K562 (cell line): Measurements from ENCODE around the gene MPLKIP. TPM values are rescaled to one million over a fixed set of nuclear protein-coding genes. Genes with fewer than 3 reads are reported as not detected.

Experiments
- ATAC-seq: fragments of 200-7000 bp; cut with Tn5 transposase; 3 replicates; pipeline ENCODE4 v1.9.1; 2020; ENCODE audit warnings: moderate library complexity
- BruUV-seq: library from RNA; stranded (reverse); fragments of 400-500 nt; replicated peaks from 2 replicates; lab custom pipeline; 2021; lab: Mats Ljungman, UMichigan
- CTCF ChIA-PET: fragments of 300-600 bp; formaldehyde crosslinking; extraction: SDS; loops from one replicate; lab custom pipeline; 2021; ENCODE audit warnings: low intra/inter-chr PET ratio; lab: Yijun Ruan, JAX
- POLR2A ChIA-PET: fragments of 300-600, 350-650 bp; sonication (Branson Sonifier 250); formaldehyde crosslinking; extraction: SDS; loops from one replicate; lab custom pipeline; 2021; ENCODE audit warnings: antibody characterized with exemption, inconsistent platforms; lab: Yijun Ruan, JAX
- DNase-seq, 4 experiments: peaks; one replicate each; pipeline versions ENCODE4 v3.0.0 to v3.0.0-alpha.2; 2011 to 2018; ENCODE audit warnings: low spot score in 3 of 4, mixed read lengths in 3 of 4; ENCODE audit errors: extremely low read depth in 1 of 4
- FAIRE-seq: peaks from 2 replicates; lab custom pipeline; 2011; peaks lifted over from hg19 to GRCh38; lab: Jason Lieb, UNC
- H2AFZ ChIP-seq: 2 replicates; pipeline ENCODE4 v1.6.0; 2011; ENCODE audit warnings: low read depth, low read length, control low read depth, inconsistent platforms
- H3K27ac ChIP-seq: fragments of 200-600 bp; 3 replicates; pipeline ENCODE4 v1.8.0; 2011; ENCODE audit warnings: low read depth, mild to moderate bottlenecking, control low read depth, inconsistent platforms, low read length, moderate library complexity, mixed read lengths; ENCODE audit errors: extremely low read depth
- H3K27me3 ChIP-seq, 2 experiments: fragments of 300-600 bp in 1 of 2; 2 replicates in 1 of 2; 3 replicates in 1 of 2; pipeline versions ENCODE4 v1.6.0 to v1.8.0; 2011; ENCODE audit warnings: inconsistent platforms in 2 of 2, low read length in 2 of 2, mild to moderate bottlenecking in 1 of 2, mixed read lengths in 1 of 2, moderate library complexity in 1 of 2; ENCODE audit not compliant: control insufficient read depth in 2 of 2, insufficient read depth in 2 of 2
- H3K36me3 ChIP-seq: fragments of 300-600 bp; 3 replicates; pipeline ENCODE4 v1.8.0; 2011; ENCODE audit warnings: mild to moderate bottlenecking, low read length, inconsistent platforms; ENCODE audit not compliant: control insufficient read depth, insufficient read depth
- H3K4me1 ChIP-seq, 2 experiments: fragments of 200-600 bp in 1 of 2; replicated peaks in 1 of 2; 2 replicates in 1 of 2; 3 replicates in 1 of 2; pipeline versions ENCODE4 v1.5.1 to v1.8.0; 2011; ENCODE audit warnings: inconsistent platforms in 2 of 2, low read length in 2 of 2, mild to moderate bottlenecking in 1 of 2, mixed read lengths in 1 of 2, moderate library complexity in 1 of 2; ENCODE audit not compliant: control insufficient read depth in 2 of 2, insufficient read depth in 2 of 2
- H3K4me2 ChIP-seq: 2 replicates; pipeline ENCODE4 v1.6.1; 2011; ENCODE audit warnings: low read length, control low read depth, inconsistent platforms, mixed read lengths; ENCODE audit not compliant: insufficient read depth
- H3K4me3 ChIP-seq: fragments of 200-600 bp; sonication (generic), shearing (Covaris generic); 2 replicates; pipeline ENCODE4 v1.5.1; 2016; ENCODE audit warnings: control low read depth, inconsistent platforms
- H3K79me2 ChIP-seq: fragments of 200-600 bp; 3 replicates; pipeline ENCODE4 v1.8.0; 2011; ENCODE audit warnings: low read length, inconsistent platforms; ENCODE audit not compliant: control insufficient read depth, insufficient read depth
- H3K9ac ChIP-seq, 2 experiments: 2 replicates each; pipeline versions ENCODE4 v1.6.0 to v1.6.1; 2011; ENCODE audit warnings: low read depth in 2 of 2, low read length in 2 of 2, control low read depth in 1 of 2, inconsistent platforms in 1 of 2, mild to moderate bottlenecking in 1 of 2, mixed read lengths in 1 of 2; ENCODE audit not compliant: insufficient read depth in 1 of 2
- H3K9me1 ChIP-seq: one replicate; pipeline ENCODE4 v1.6.0; 2011; ENCODE audit warnings: inconsistent platforms, mild to moderate bottlenecking, low read length, moderate library complexity; ENCODE audit not compliant: control insufficient read depth, insufficient read depth
- H3K9me3 ChIP-seq: replicated peaks from 2 replicates; pipeline ENCODE4 v1.5.1; 2011; ENCODE audit warnings: low read depth, low read length, inconsistent platforms; ENCODE audit not compliant: control insufficient read depth, insufficient read depth
- H4K20me1 ChIP-seq: replicated peaks from 2 replicates; pipeline ENCODE4 v1.6.1; 2011; ENCODE audit warnings: low read length, inconsistent platforms, mixed read lengths; ENCODE audit not compliant: control insufficient read depth, insufficient read depth
- ARID1B ChIP-seq: fragments of 450-650 bp; IDR thresholded peaks from 2 replicates; pipeline ENCODE4 v1.6.1; 2016; ENCODE audit warnings: antibody characterized with exemption, mild to moderate bottlenecking, inconsistent platforms
- CBFA2T3 ChIP-seq: fragments of 450-650 bp; IDR thresholded peaks from 2 replicates; pipeline ENCODE4 v1.6.1; 2017
- FOS ChIP-seq: IDR thresholded peaks from 3 replicates; pipeline ENCODE4 v1.6.1; 2011; ENCODE audit not compliant: insufficient read length; ENCODE audit errors: extremely low read depth
- NCOA4 ChIP-seq: fragments of 450-650 bp; IDR thresholded peaks from 2 replicates; pipeline ENCODE4 v1.6.1; 2018; ENCODE audit warnings: mild to moderate bottlenecking; ENCODE audit not compliant: partially characterized antibody
- PCBP1 ChIP-seq: fragments of 200-400 bp; formaldehyde crosslinking; IDR thresholded peaks from 2 replicates; pipeline ENCODE4 v1.6.1; 2018; ENCODE audit warnings: mild to moderate bottlenecking, low read depth, low read length; ENCODE audit not compliant: poor library complexity, severe bottlenecking
- SETDB1 ChIP-seq: IDR thresholded peaks from one replicate; pipeline ENCODE4 v1.6.1; 2012; ENCODE audit warnings: low read length, control low read depth, inconsistent platforms
- TAL1 ChIP-seq: fragments of 450-650 bp; IDR thresholded peaks from 2 replicates; pipeline ENCODE4 v1.6.1; 2016; ENCODE audit warnings: mild to moderate bottlenecking
- ZNF644 ChIP-seq: fragments of 200-800 bp; sonication (Bioruptor generic); IDR thresholded peaks from 2 replicates; pipeline ENCODE4 v1.6.1; 2016; ENCODE audit warnings: low read depth, missing genetic modification characterization, missing compliant biosample characterization
- WGBS: fragments of 100-300 bp; shearing (Covaris generic); methylation state at CpG from one replicate; pipeline ENCODE4 v1.1.6; 2016; ENCODE audit warnings: low coverage, mixed read lengths; ENCODE audit not compliant: insufficient coverage; ENCODE audit errors: missing lambda C conversion rate; 5-methylcytosine and 5-hydroxymethylcytosine counted together
- in situ Hi-C: fragments of 300-500 bp; cut with MboI; formaldehyde crosslinking; loops from 4 replicates; pipeline ENCODE4 v1.15.0; 2018; ENCODE audit warnings: inconsistent platforms, mixed read lengths
- intact Hi-C: fragments of 100-400 bp; cut with micrococcal nuclease; formaldehyde crosslinking; loops from 2 replicates; pipeline ENCODE4 v1.14.2; 2022
- polyA plus RNA-seq, 8 experiments: library from polyadenylated mRNA; depleted of rRNA in 4 of 8; stranded (reverse) in 5 of 8; unstranded in 3 of 8; fragments of >200 nt; fragmentation: Nextera tagmentation in 2 of 8; fragmentation: Illumina TruSeq in 1 of 8; extraction: Ambion mirVana in 2 of 8; extraction: Trizol in 1 of 8; gene quantifications; 2 replicates each; pipeline versions ENCODE4 v1.2.1 to v1.2.3, GENCODE V29; 2011 to 2014; ENCODE audit warnings: inconsistent platforms in 1 of 8, missing spikeins in 1 of 8
- total RNA-seq, 7 experiments: library from RNA; depleted of rRNA in 6 of 7; stranded (reverse); fragments of >200 nt in 6 of 7; fragmentation: Illumina TruSeq in 2 of 7; extraction: Trizol in 2 of 7; gene quantifications; 2 replicates each; pipeline versions ENCODE4 v1.2.1 to v1.2.3, GENCODE V29; 2011 to 2021; ENCODE audit warnings: low replicate concordance in 1 of 7
- TF ChIP-seq, protein P1 (sequence below): sonication (generic); formaldehyde crosslinking; IDR thresholded peaks from 2 replicates; pipeline ENCODE4 v1.8.1; 2023; ENCODE audit warnings: mild to moderate bottlenecking, missing genetic modification reagents, moderate library complexity
- TF ChIP-seq, protein P2 (sequence below): fragments of 200-600 bp; sonication (generic); IDR thresholded peaks from one replicate; pipeline ENCODE4 v1.6.1; 2012; ENCODE audit warnings: mild to moderate bottlenecking, low read depth, low read length, inconsistent platforms

The MPLKIP gene
- total and polyA plus RNA-seq, 9 of the 15 experiments (the other 6 are each of a cell fraction or from before 2014, with no cell fraction given), result 5.6 to 127 (median 44.2) TPM

DNA sequence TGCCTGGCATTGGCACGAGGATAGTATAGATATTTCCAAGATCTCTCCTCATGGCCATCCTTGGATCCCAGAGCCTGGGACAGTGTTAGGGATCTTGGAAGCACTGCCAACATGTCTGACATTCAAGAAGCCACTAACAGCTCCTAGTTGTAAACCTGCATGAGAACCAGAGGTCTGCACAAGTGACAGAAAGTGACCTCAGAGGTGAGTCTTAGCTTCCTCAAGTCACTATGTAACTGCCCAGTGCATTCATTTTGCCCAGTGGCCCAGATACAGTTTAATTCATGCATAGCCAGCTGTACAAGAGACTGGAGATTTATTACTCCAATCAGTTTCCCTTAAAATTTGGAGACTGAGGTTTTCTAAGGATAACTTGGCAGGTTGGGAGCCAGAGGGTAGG is 17.1 kb upstream of the MPLKIP start (continued):
- TF ChIP-seq, protein P1, sequence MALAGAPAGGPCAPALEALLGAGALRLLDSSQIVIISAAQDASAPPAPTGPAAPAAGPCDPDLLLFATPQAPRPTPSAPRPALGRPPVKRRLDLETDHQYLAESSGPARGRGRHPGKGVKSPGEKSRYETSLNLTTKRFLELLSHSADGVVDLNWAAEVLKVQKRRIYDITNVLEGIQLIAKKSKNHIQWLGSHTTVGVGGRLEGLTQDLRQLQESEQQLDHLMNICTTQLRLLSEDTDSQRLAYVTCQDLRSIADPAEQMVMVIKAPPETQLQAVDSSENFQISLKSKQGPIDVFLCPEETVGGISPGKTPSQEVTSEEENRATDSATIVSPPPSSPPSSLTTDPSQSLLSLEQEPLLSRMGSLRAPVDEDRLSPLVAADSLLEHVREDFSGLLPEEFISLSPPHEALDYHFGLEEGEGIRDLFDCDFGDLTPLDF (CRISPR knock-in tag), result no peak
- no peak for TF ChIP-seq ZNF644 (tag)
- TF ChIP-seq SETDB1, result no peak
- TF ChIP-seq FOS, result no peak
- TF ChIP-seq NCOA4, result no peak
- TF ChIP-seq, all 486 proteins: peak for 0

DNA sequence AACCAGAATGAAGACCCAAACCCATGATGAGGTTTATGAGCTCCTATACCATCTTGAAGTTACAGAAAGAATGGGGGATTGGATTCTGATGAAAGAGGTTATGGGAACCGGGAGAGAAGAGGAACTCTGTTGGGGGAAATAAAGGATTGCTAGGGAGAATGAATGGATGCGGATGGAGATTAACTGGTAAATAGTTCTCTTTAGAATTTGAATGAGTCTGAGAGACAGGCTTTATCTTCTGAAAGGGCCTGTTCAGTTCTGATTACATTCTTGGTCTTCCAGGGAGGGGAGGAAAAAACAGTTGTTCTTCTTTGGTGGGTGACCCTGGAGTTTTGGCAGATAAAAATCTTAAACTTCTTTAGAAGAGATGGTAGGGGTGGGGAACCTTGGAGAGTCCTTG is 14.2 kb upstream of the MPLKIP start:
- H3K4me1 ChIP-seq, result no peaks in the 10 kb centered on the region
- no peaks in the 10 kb centered on the region for H3K36me3 ChIP-seq
- peaks cover 9 to 11% of the 10 kb centered on the region in 2 experiments; a peak in 4 of 5 replicates for H3K27me3 ChIP-seq
- no peak overlapping the region for H3K9ac ChIP-seq
- ATAC-seq (no peak), DNase-seq (no peak), FAIRE-seq (no peak)
- intact Hi-C loops, result no loop called here
- no peak overlapping the region for H3K4me2 ChIP-seq
- no peak overlapping the region for H2AFZ ChIP-seq
- CTCF ChIA-PET, result no interaction called here
- no peaks in the 10 kb centered on the region for H3K79me2 ChIP-seq
- H3K27ac ChIP-seq, result no peak overlapping the region
- BruUV-seq, result no TSS peak
- POLR2A ChIA-PET, result interaction anchor here (1.7 kb wide), 1 partner anchor 8 kb away, joined by 5 read pairs; no protein-coding TSS in a partner anchor
- H3K9me3 ChIP-seq, result no peaks in the 10 kb centered on the region
- 0% methylated on average over 2 of the region's 2 CpGs for WGBS
- no peak overlapping the region for H3K4me3 ChIP-seq
- H3K9me1 ChIP-seq, result no peaks in the 10 kb centered on the region
- in situ Hi-C loops, result no loop called here
- no peaks in the 10 kb centered on the region for H4K20me1 ChIP-seq
- no peak for TF ChIP-seq PCBP1
- TF ChIP-seq ARID1B, result peak; percentile 28; the same call in 1 of the 2 replicates
- 0 out of 2 replicates have a peak, but pooled peaks have one; percentile 25 for TF ChIP-seq TAL1
- peak; percentile 41; the same call in 1 of the 2 replicates for TF ChIP-seq CBFA2T3
- TF ChIP-seq, protein P2, sequence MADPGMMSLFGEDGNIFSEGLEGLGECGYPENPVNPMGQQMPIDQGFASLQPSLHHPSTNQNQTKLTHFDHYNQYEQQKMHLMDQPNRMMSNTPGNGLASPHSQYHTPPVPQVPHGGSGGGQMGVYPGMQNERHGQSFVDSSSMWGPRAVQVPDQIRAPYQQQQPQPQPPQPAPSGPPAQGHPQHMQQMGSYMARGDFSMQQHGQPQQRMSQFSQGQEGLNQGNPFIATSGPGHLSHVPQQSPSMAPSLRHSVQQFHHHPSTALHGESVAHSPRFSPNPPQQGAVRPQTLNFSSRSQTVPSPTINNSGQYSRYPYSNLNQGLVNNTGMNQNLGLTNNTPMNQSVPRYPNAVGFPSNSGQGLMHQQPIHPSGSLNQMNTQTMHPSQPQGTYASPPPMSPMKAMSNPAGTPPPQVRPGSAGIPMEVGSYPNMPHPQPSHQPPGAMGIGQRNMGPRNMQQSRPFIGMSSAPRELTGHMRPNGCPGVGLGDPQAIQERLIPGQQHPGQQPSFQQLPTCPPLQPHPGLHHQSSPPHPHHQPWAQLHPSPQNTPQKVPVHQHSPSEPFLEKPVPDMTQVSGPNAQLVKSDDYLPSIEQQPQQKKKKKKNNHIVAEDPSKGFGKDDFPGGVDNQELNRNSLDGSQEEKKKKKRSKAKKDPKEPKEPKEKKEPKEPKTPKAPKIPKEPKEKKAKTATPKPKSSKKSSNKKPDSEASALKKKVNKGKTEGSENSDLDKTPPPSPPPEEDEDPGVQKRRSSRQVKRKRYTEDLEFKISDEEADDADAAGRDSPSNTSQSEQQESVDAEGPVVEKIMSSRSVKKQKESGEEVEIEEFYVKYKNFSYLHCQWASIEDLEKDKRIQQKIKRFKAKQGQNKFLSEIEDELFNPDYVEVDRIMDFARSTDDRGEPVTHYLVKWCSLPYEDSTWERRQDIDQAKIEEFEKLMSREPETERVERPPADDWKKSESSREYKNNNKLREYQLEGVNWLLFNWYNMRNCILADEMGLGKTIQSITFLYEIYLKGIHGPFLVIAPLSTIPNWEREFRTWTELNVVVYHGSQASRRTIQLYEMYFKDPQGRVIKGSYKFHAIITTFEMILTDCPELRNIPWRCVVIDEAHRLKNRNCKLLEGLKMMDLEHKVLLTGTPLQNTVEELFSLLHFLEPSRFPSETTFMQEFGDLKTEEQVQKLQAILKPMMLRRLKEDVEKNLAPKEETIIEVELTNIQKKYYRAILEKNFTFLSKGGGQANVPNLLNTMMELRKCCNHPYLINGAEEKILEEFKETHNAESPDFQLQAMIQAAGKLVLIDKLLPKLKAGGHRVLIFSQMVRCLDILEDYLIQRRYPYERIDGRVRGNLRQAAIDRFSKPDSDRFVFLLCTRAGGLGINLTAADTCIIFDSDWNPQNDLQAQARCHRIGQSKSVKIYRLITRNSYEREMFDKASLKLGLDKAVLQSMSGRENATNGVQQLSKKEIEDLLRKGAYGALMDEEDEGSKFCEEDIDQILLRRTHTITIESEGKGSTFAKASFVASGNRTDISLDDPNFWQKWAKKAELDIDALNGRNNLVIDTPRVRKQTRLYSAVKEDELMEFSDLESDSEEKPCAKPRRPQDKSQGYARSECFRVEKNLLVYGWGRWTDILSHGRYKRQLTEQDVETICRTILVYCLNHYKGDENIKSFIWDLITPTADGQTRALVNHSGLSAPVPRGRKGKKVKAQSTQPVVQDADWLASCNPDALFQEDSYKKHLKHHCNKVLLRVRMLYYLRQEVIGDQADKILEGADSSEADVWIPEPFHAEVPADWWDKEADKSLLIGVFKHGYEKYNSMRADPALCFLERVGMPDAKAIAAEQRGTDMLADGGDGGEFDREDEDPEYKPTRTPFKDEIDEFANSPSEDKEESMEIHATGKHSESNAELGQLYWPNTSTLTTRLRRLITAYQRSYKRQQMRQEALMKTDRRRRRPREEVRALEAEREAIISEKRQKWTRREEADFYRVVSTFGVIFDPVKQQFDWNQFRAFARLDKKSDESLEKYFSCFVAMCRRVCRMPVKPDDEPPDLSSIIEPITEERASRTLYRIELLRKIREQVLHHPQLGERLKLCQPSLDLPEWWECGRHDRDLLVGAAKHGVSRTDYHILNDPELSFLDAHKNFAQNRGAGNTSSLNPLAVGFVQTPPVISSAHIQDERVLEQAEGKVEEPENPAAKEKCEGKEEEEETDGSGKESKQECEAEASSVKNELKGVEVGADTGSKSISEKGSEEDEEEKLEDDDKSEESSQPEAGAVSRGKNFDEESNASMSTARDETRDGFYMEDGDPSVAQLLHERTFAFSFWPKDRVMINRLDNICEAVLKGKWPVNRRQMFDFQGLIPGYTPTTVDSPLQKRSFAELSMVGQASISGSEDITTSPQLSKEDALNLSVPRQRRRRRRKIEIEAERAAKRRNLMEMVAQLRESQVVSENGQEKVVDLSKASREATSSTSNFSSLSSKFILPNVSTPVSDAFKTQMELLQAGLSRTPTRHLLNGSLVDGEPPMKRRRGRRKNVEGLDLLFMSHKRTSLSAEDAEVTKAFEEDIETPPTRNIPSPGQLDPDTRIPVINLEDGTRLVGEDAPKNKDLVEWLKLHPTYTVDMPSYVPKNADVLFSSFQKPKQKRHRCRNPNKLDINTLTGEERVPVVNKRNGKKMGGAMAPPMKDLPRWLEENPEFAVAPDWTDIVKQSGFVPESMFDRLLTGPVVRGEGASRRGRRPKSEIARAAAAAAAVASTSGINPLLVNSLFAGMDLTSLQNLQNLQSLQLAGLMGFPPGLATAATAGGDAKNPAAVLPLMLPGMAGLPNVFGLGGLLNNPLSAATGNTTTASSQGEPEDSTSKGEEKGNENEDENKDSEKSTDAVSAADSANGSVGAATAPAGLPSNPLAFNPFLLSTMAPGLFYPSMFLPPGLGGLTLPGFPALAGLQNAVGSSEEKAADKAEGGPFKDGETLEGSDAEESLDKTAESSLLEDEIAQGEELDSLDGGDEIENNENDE, result no peak
